ENCODE data around the gene DPM3. TPM values are rescaled to one million over a fixed set of nuclear protein-coding genes. Genes with fewer than 3 reads are reported as not detected.

DPM3 gene
- total and polyA plus RNA-seq, 2 experiments from 2014 or later = 13.6 to 71.4 TPM

GRCh38 chr1:155094622-155094948 lies 45.7 kb downstream of the DPM3 start:
- Mint-ChIP-seq H3K4me1 (peaks cover 20% of the 10 kb centered on the region), H3K36me3 (ENCODE audit: low read depth) (no peaks in the 10 kb centered on the region), H3K27me3 (ENCODE audit: insufficient read depth, low read depth, poor library complexity) (peaks cover 16% of the 10 kb centered on the region), H3K27ac (no peak overlapping the region), H3K9me3 (no peaks in the 10 kb centered on the region; the same call in 2 of the 3 replicates), H3K4me3 (no peak overlapping the region)
- TF ChIP-seq ZNF331 (CRISPR knock-in tag; IDR thresholded peaks at IDR 0.05; ENCODE audit: low read depth) (no peak), NANOG (IDR thresholded peaks at IDR 0.05; ENCODE audit: borderline replicate concordance) (no peak), POLR2AphosphoS5 (IDR thresholded peaks at IDR 0.05; ENCODE audit: low read depth) (no peak), EZH2phosphoT487 (IDR thresholded peaks at IDR 0.05; ENCODE audit: unreplicated experiment) (no peak), REST (IDR thresholded peaks at IDR 0.05; ENCODE audit: unreplicated experiment) (no peak), CREB1 (CRISPR knock-in tag; IDR thresholded peaks at IDR 0.05; ENCODE audit: low read depth) (no peak), JUNB (IDR thresholded peaks at IDR 0.05; ENCODE audit: unreplicated experiment) (no peak), STAT1 (IDR thresholded peaks at IDR 0.05; ENCODE audit: unreplicated experiment) (no peak), ETS1 (IDR thresholded peaks at IDR 0.05) (no peak), ZNF114 (CRISPR knock-in tag; IDR thresholded peaks at IDR 0.05) (no peak), ZNF462 (CRISPR knock-in tag; IDR thresholded peaks at IDR 0.05) (no peak), EZH2 (IDR thresholded peaks at IDR 0.05; ENCODE audit: low read depth, unreplicated experiment) (no peak), CTCF (conservative IDR thresholded peaks at IDR 0.05; ENCODE audit: low read depth in 2 of 2) (no peak)
- ATAC-seq (no peak), DNase-seq (ENCODE audit: low spot score) (no peak)
- Histone ChIP-seq H3F3A (replicated peaks; ENCODE audit: low read depth) (0 out of 2 replicates have a peak, but pooled peaks cover 9% of the 10 kb centered on the region), H3K4me3 (no peak overlapping the region), H3K79me2 (replicated peaks; ENCODE audit: insufficient read depth) (no peaks in the 10 kb centered on the region), H3K4me2 (no peak overlapping the region), H3K27ac (ENCODE audit: low read depth) (no peak overlapping the region), H3K4me1 (ENCODE audit: insufficient read depth) (peaks cover 7% of the 10 kb centered on the region; the same call in 1 of the 2 replicates), H3K36me3 (ENCODE audit: insufficient read depth) (no peaks in the 10 kb centered on the region), H4K20me1 (replicated peaks; ENCODE audit: insufficient read depth) (no peaks in the 10 kb centered on the region), H3K27me3 (ENCODE audit: insufficient read depth) (peaks cover 10% of the 10 kb centered on the region; the same call in 1 of the 2 replicates), H3K9me2 (ENCODE audit: insufficient read depth) (no peaks in the 10 kb centered on the region), H2AFZ (no peak overlapping the region)
